Measurements from ENCODE around the gene STAT3.
"Not testable (repeated sequence)": the region's sequence is repeated elsewhere in the genome, so short reads cannot be mapped to it uniquely, and the experiment has no call there.

The STAT3 gene

DNA sequence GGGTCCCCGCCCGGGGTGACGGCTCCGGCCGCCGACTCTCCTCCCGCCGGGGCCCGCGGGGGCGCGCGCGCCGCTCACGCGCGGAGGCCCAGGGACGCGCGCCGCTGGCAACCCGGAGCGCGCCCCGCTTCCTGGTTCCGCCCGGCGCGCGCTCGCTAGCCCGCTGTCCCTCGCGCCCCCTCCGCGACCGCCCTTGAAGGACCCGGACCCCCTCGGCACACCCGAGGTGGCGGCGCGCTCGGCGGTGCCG is 112.0 kb downstream of the STAT3 start, which contains the start of gene STAT5B:
Gene STAT5B, minus strand, starts transcription at position 33 of the 250 bp plus-strand sequence. CDS start 44,264 bp downstream, outside the sequence.
- peak; percentile 58 for DNase-seq (ENCODE audit: low read depth)

DNA sequence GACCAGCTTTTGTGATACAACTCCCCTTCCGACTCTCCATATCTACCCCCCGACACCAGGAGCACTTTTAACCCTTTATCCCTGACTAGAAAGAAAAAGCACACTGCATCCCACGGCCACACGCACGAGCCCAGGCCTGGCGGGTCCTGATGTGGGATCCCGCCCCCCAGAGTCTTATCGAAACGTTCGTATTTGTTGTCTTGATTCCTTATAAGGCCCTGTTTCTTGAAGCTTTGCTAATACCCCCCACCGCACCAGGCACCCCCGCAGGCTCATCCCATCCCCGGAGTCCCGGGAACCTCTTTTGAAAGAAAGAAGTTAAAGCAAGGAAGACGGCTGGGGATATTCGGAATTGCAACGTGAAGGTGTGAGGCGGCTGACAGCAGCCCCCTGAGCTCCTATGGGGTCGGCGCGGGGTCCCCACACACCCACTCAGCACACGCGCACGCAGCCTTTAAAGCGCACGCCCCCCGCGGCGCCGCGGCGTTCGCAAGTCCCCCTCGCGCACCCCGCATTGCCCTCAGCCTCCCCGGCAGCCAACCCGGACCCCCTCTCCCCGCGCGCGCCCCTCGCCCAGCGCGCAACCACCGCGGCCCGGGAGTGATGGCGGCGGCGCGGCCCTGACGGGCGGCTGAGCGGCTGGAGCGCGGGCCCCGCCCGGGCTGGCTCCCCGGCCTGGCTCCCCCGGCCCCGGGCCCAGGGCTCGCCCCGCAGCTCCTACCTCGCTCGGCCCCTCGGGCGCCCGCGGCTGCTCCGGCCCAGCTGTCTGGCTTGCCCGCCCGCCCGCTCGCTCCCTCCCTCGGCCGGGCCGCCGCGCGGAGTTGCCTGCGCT is 112.5 kb downstream of the STAT3 start:
- no peak for DNase-seq (ENCODE audit: low read depth)

DNA sequence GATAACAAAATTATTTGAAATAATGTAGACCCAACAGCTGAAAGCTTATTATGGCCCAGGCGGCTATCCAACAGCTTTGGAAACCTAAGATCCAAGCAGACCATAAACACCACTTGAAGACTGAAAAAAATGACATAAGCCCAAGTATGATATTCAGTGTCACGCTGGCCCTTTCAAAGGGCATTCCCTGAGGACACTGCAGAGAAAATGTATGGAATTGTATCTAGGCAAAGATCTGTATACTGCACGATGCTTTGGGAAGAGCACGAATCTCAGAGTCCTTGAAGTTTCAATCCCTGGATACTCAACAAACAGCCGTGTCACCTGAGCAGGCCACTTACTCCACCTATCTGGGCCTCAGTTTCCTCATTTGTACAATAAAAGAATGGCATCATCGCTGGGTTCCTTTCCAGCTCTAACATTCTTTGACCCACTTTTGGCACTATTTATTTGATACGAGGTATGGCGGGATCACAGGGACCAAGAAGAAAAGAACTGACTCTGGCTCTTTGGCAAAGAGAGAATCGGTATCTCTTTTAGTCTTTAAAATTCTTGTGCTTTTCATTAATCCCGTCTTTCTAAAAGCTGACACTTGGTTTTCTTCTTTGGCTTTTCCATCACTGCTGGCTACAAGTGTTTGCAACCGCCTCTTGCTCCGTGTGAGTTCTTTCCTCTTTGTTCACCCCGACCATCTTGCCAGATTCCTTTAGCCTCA is 113.3 kb downstream of the STAT3 start:
- DNase-seq (ENCODE audit: low read depth): no peak

DNA sequence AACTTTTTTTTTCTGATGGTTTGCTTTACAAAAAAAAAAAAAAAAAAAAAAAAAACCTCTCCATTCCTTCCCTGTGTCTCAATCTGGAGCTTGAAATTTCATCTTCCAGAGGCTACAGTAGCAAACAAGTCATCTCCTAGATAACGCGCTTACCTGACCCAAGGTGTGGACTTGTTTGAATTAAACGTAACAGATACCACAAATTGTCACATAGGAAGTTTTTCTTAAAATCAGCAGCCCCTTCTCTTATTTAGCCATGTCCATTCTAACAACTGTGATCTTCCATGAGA is 114.0 kb downstream of the STAT3 start:
- DNase-seq (ENCODE audit: low read depth): no peak

DNA sequence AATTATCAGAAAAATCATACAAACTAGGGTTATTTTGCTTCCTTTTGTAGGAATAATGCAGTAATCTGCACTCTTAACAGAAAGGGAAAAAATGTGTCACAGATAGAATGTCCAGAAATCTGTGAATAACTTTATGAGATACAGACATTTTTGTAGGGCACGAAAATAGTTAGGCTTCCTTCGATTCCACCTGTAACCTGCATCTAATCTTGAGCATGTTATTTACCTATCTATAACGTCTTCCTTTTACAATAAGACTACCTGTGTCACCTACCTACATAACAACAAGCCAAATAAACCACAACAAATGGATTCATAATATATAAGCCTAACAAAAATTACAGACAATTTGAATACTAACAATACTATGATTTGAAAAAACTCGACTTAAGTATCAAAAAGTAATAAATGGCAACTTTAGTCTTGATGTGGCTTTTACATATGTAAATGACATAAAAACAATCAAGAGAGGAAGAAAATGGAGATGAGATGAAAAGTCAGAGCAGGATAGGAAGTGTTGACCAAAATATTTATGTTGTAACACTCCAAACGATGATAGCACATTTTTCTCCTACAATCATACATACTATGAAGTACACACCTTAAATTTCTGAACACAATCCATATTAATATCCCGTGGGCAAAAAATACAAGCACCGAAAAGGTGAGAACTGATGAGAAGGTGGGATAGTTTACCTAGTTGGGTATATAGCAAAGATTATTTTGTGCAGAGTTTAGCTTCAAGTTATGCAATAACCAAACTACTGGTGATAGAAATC is 114.6 kb downstream of the STAT3 start:
- no peak for DNase-seq (ENCODE audit: low read depth)

DNA sequence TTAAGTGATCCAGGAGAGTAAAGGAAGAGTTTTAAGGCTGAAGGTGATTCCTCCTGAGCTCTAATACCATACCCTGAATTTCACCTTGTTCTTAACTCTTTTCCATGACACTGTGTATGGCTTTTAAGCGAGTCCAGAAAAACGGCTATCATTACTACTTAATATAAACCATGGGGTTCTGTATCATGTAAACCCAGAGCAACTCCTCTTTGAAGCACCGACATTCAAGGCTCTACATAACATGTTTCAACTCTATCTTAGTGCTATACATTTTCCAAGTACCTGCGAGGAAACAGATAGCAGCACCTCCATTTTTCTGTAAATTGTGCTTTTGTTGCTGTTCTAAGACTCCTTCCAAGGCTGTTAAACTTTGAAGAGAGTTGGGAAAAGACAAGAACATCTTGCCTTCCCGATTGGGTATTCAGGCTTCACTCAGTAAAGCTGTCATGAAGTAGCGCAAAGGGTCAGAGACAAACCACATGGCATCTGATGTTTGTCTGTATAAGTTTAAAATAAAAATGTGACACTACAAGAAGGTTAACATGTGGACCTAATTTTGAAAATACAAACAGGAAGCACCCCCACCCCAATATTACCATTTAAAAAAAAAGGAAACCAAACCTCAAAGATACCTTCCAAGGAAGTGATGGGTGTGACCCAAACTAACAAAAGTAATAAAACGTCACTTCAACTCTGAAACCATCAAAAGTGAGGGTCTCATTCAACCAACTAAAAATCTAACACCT is 115.9 kb downstream of the STAT3 start:
- DNase-seq (ENCODE audit: low read depth): no peak

DNA sequence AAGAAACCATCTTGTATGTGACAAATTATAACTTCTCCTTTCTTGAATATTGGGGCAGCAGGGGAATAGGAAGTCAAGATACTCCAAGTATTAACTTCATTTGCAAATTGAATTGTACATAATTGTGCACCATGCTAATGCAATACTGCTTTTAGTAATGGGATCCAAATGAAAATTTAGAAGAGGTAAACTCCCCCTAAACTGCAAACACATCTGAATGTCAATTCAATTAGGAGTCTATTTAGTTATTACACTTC is 116.5 kb downstream of the STAT3 start:
- no peak for DNase-seq (ENCODE audit: low read depth)

DNA sequence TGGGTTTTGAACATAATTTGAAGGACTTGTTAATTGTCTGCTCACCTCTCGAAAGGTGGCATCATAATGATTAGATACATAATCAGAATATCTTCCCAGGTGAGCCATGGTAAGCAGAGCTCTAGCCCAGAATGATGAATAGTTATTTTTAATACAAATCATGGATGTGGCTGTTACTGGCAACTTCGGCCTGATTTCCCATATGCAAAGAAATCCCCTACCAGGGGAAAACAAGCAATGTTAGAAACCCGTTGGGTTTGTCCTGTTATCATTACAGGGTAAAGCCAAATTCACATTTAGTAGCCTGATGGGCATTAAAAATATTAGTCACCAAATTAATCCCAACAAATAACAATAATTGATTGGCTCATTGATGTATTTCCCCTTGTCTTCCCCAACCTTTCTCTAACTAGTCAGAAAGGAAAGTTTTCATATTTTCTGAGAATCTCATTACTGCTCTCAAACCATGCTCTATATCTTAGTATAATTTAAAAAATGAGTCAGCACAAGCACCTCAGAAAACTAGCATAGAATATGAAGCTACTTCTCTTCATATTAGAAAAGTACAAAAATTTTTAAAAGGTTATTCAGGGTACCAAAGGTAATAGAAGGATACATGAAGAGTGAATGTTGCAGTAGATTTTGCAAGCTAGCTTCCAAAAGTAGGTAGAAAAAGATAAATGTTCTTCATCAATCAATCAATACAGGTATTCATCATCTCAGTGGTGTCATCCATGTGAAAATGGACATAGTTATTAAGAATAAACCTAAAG is 117.0 kb downstream of the STAT3 start:
- DNase-seq (ENCODE audit: low read depth): no peak

DNA sequence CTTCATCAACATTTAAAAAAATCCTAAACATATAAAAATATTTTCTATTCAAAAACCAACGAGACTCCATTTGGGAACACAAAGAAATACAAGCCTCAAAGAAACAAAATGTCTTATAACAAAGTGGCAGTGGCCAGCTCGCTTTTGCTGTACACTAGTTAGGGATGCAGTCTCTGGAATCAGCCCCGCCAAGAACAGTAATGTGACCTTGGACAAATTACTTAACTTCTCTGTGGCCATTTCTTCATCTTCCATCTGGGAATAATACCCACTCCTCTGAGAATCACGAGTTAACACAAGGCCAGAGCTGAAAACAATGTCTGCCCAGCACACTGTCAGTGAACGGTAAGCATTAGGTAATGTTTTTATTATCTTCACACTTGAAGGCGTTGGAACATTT is 117.6 kb downstream of the STAT3 start:
- no peak for DNase-seq (ENCODE audit: low read depth)

DNA sequence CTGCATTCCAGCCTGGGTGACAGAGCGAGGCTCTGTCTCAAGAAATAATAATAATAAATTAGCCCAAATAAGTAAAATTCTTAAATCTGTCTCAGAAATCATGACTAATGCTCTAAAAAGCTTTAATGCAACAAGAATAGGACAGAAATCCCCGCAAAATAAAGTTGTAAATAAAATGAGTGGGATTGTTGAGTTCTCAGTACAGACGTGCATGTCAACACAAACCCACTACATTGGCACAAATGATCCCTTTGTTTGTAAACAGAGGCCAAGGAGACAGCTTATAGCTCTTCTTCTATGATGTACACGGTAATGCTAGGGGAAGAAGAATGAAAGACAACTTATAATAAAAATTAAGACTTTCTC is 118.1 kb downstream of the STAT3 start:
- DNase-seq (ENCODE audit: low read depth): no peak

DNA sequence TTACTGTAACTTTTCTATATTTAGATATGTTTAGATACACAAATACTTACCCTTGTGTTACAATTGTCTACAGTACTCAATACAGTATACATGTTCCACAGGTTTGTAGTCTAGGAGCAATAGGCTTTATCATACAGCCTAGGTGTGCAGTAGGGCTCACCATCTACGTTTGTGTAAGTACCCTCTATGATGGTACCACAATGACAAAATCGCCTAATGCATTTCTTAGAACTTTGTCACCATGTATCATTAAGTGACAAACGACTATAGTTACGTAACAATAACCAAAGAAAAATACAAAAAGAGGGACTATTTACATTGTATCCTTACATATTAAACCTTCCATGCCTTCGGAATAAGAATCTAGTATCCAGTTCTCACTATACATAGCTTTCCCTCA is 120.0 kb downstream of the STAT3 start:
- no peak for DNase-seq (ENCODE audit: low read depth)

DNA sequence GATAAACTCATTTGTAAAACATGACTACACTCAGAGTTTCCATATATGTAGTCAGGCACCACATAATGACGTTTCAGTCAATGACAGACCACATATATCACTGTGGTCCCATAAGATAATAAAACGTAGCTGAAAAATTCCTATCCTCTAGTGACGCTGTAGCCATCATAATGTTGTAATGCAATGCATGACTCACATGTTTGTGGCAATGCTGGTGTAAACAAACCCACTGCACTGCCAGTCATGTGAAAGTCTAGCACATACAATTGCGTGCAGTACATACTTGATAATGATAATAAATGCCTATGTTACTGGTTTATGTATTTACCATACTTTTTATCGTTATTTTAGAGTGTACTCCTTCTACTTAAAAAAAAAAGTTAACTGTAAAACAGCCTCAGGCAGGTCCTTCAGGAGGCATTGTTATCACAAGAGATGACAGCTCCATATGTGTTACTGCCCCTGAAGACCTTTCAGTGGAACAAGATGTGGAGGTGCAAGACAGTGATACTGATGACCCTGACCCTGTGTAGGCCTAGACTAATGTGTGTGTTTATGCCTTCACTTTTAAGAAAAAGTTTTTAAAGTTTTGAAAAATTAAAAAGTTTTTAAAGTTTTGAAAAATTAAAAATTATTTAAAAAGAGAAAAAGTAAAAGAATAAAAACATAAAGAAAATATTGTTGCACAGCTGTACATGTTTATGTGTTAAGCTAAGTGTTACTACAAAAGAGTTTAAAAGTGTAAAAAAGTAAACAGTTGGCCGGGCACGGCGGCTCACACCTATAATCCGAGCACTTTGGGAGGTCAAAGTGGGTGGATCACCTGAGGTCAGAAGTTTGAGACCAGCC is 121.1 kb downstream of the STAT3 start:
- DNase-seq (ENCODE audit: low read depth): no peak

DNA sequence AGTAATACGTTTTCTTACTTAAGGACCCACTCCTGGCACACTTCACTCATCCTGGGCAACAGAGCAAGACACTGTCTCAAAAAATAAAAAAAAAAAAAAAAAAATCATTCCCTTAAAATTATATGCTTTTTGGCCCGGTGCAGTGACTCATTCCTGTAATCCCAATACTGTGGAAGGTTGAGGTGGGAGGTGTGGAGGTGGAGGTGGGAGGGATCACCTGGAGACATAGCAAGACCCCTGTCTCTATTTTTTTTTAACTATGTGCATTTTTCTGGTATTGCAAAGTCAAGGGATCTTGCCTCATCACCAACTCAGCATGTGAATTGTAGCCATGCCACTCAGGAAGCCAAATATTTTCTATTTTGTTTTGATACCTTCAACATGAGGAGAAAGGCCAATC is 121.8 kb downstream of the STAT3 start:
- no peak for DNase-seq (ENCODE audit: low read depth)

DNA sequence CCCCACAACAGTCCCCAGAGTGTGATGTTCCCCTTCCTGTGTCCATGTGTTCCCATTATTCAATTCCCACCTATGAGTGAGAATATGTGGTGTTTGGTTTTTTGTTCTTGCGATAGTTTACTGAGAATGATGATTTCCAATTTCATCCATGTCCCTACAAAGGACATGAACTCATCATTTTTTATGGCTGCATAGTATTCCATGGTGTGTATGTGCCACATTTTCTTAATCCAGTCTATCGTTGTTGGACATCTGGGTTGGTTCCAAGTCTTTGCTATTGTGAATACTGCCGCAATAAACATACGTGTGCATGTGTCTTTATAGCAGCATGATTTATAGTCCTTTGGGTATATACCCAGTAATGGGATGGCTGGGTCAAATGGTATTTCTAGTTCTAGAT is 123.9 kb downstream of the STAT3 start:
- DNase-seq (ENCODE audit: low read depth): not testable (repeated sequence)

Data from CMK (cell line).